Activated T-cell treated with anti-CD3 and anti-CD28 coated beads for 24 hours (primary cell): ENCODE measurements around the gene TFF3.
"Not testable (repeated sequence)": the region's sequence is repeated elsewhere in the genome, so short reads cannot be mapped to it uniquely, and the experiment has no call there.

Source experiments
- DNase-seq: peaks from one replicate; pipeline ENCODE4 v3.0.0-alpha.2; 2020; ENCODE audit warnings: low read depth

TFF3 gene

DNA sequence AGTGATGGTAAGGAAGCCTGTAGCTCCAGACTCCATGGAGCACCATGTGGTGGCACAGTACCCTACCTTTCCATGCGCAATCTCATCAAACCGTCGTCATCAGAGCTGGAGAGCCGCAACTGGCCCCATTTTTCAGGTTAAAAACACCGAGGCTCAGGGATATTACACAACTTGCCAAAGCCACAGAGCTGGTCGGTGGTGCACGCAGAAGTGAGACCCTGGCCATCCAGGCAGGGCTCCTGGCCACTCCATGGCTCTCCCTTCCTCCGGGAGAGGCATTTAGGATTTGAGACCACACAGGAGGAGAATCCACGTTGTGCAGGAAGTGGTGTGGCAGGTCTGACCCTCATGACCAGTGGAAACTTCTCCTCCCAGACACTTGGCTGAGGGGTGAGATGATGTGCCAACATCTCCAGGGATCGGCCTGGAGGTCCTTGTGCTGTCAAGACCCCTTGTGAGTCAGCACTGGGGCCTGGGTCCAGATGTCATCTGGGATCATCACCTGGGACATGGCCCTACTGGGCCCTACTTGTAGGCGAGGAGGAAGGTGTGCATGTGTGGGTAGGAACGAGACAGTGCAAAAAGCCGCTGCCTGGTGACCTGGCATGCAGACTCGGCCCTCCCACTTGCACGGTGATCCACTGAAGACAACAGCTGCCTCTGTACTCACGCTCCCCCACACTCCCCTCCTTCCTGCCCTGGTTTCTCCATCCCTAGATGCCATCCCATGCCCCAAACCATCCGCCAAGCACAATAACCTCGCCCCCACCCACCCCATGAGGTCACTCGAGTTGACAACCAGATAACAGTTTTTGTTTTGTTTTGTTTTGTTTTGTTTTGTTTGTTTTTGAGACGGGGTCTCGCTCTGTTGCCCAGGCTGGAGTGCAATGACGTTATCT, 10.4 kb downstream of the TFF3 start:
- DNase-seq: no peak

- no peak for DNase-seq
Observed at GRCh38 chr21:42303443-42303842, 11.8 kb downstream of the TFF3 start.

DNA sequence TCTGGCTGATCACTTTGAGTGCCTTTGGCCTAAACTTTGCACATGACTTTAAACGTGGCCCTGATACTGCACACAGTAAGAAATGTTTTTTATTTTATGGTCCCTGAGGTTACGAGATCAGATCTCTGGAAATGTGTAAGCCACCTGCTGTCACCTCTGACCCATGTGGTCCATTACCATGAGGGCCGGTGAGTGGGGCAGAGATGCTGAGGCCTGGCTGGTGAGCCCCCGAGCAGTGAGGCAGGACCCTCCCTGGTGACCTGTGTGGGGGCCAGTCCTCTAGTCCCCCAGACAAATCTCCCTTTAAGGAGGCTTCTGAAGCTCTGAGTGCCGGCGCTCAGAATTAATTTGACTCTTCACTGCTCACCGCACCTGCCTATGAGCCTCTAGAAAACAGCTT, 12.4 kb downstream of the TFF3 start:
- DNase-seq: no peak

- no peak for DNase-seq
Observed at GRCh38 chr21:42302076-42302650, 13.0 kb downstream of the TFF3 start.

GRCh38 chr21:42301371-42302075, 13.7 kb downstream of the TFF3 start:
- no peak for DNase-seq

DNA sequence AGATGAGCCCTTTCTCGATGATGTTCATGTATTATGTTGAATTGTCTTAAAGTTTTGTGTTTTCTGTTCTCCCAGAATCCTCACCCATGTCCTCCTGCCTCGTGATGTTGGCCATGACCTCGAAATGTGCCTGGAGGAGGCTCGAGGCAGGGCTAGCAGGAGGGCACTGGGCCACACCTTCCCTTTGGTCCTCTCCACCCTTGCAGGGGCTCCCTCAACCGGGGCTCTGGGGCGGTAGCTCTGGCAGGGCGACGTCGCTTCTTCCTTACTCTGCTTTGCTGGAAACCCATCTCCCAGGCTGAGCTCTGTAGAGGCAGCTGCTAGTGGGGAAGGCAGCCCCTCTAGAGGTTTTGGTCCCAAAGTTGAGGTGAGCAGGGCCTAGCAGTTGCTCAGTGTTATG, 14.3 kb downstream of the TFF3 start:
- DNase-seq: no peak

- no peak for DNase-seq
Observed at GRCh38 chr21:42300045-42300583, 15.1 kb downstream of the TFF3 start.

GRCh38 chr21:42299324-42300044, 15.7 kb downstream of the TFF3 start:
- peak; percentile 6 for DNase-seq

DNA sequence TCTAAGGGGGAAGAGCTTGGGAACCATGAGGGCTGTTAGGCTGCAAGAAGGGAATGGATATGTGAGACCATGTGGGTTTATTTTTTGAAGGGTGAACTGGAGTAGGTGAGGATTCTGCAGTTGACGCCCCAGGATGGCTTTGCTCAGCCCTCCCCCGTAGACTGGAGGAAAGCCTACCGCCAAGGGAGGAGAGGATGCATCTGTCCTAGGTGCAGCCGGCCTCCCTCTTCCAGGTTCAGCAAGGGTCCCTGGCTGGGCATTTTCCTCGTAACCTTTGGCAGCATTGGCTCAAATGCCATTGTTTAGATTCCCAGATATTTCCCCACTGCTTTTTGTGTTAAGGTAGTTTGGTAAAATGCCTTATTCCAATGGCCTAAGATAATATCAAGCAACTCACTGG, 16.6 kb downstream of the TFF3 start:
- no peak for DNase-seq

- no peak for DNase-seq
Observed at GRCh38 chr21:42298237-42298636, 17.0 kb downstream of the TFF3 start.

DNA sequence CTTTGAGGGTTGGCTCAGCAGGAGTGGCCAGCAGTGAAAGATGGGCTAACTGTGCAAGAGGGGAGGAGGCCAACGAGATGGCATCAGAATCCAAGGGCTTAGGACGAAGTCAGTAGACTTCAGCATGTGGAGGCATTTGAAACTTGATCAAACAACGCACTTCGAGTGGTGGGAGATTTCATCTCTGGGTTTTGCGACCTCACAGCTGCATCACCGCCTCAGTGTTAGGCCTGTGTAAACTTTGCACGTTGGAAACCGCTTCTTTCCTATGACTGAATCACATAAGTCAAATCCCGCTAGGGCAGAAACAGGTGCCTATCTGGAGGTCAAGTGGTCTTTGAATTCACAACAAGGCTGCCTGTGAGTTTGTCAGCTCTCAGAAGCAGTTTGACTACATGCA, 17.8 kb downstream of the TFF3 start:
- no peak for DNase-seq

- no peak for DNase-seq
Observed at GRCh38 chr21:42296501-42296900, 18.7 kb downstream of the TFF3 start.

GRCh38 chr21:42295845-42296244, 19.4 kb downstream of the TFF3 start:
- DNase-seq: no peak

DNA sequence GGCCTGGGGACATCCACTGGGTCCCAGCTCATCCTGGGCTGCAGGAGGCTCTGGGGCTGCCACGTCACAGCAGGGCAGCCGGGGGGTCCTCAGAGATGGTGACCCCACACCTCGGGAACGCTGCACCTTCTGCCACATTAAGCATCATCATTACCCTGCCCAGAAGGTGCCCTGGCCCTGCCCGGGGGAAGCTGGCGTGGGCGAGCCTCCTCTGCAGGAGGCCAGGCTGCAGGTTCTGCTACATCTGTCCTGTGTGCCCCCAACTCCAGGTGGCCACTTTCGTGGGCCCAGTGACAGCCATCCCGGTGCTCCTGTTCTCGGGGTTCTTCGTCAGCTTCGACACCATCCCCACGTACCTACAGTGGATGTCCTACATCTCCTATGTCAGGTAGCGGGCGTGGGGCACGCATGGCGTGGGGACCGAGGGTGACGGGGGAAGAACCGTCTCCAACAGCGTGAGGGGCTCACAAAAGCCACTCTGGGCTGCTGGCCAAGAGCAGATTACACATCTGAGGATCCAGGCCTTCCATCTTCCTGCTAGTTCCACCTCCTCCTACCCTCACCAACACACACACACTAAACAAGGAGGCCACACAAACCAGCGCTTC, 20.8 kb downstream of the TFF3 start:
- DNase-seq: no peak

GRCh38 chr21:42293649-42294272, 21.4 kb downstream of the TFF3 start:
- no peak for DNase-seq

- DNase-seq: not testable (repeated sequence)
Observed at GRCh38 chr21:42292563-42293142, 22.6 kb downstream of the TFF3 start.

GRCh38 chr21:42291751-42292562, 23.3 kb downstream of the TFF3 start:
- no peak for DNase-seq

- no peak for DNase-seq
Observed at GRCh38 chr21:42291003-42291750, 24.0 kb downstream of the TFF3 start.

GRCh38 chr21:42290505-42290904, 24.7 kb downstream of the TFF3 start:
- no peak for DNase-seq
